Stimulated activated CD8-positive, alpha-beta memory T cell treated with anti-CD3 and anti-CD28 coated beads, Interleukin-2, amount 100 ng/mL, for 48 hours (primary cell): ENCODE measurements around the gene PFDN1.

ENCODE experiments used
- DNase-seq, 2 donors: peaks; one replicate each; pipeline ENCODE4 v3.0.0-alpha.2; 2020; ENCODE audit warnings: low read depth in 2 of 2

The PFDN1 gene

GRCh38 chr5:140238756-140239155 lies 64.1 kb downstream of the PFDN1 start:
- no peak for DNase-seq

GRCh38 chr5:140236891-140237598 lies 65.9 kb downstream of the PFDN1 start:
- no peak for DNase-seq

DNA sequence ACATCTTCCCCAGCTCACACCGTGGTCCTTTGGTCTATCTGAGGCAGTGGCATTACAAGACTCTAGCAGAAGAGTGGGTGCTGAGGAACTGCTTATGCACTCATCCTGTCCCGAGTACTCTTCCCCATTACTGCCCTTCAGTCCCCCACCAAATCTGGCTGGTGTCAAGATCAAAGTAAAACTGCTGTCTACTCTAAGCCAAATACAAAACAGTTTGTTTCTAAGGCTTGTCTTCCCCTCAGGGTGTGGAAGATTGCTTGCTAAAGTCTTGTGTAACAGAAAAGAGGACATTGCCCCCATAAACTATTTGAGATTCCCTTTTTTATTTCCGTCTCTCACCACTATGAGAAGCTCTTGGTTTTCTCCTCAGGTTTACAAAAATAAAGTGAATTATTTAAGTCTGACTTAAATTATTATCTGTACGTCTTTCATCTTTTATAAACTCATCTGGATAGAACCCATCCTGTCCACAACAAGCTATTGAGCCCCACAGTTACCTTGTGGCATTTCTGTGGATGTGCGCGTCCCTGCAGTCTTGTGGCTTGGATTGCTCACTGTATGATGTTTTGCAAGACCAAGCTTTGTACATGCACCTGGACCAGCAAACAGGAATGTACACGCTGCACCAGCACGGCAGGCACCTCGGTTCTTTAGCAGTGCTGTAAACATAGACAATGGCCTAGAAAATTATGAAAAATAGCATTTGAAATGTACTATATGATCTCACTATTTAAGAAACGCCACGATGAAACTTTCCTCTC lies 66.9 kb downstream of the PFDN1 start:
- no peak for DNase-seq

GRCh38 chr5:140234377-140234989 lies 68.4 kb downstream of the PFDN1 start:
- DNase-seq, result no peak

GRCh38 chr5:140232731-140233130 lies 70.2 kb downstream of the PFDN1 start:
- DNase-seq, result no peak

DNA sequence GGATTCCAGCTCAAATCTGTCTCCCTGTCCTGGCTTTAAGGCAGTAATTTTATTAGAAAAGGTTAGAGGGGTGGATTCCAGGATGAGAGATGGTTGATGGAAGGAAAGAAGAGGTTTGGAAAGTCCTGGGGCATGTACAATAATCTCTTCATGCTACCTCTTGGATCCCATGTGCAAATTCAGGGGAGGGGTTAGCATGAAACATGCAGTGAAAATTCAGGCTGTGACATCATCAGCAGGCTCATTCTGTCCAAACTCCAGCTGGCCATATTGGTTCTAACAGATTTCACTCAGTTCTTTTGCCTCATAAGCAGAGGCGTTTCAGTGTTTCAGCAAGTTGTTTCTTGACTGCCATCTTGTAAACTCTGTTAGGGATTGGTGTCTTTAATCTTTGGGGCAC lies 72.5 kb downstream of the PFDN1 start:
- DNase-seq, result no peak

DNA sequence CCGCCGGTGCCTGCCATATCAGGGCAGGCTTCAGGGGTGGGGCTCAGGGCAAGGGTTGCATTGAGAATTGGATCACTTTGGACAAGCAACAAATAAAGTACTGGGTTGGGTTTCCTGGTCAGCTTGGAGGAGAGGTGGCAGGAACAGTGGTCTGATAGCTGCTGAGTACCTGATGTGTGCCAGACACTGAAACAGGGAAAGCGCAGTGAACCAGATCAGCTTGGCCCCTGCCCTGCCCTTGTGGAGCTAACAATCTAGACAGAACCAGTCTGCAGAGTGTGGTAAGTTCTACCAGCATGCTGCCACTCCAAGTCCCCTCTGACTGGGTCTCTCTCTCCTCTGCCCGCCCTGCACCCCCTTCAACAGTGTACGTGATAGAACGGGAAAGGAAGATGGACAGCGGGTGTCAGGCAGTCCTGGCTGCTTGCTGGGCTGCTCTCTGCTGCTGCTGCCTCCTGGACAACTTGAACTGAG lies 74.5 kb downstream of the PFDN1 start:
- DNase-seq, result no peak

DNA sequence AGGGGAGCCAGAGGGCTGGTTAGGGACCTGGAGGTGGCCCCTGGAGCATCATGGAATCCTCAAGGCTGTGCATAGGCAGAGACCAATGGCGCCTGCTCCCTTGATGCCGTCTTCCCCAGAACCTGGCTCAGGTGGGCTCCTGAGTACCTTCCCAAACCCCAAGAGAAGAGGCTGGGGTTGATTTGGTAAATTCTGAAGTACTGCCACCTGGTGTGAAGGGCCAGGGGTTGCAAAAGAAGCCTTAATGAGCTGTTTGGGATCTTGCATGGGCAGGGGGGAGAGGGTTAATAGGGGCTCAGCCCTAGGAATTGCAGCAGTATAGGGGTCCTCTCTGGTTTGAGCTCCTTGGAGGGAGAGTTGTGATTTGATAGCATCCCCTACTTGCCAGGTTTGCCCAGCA lies 75.9 kb downstream of the PFDN1 start:
- DNase-seq, result no peak

DNA sequence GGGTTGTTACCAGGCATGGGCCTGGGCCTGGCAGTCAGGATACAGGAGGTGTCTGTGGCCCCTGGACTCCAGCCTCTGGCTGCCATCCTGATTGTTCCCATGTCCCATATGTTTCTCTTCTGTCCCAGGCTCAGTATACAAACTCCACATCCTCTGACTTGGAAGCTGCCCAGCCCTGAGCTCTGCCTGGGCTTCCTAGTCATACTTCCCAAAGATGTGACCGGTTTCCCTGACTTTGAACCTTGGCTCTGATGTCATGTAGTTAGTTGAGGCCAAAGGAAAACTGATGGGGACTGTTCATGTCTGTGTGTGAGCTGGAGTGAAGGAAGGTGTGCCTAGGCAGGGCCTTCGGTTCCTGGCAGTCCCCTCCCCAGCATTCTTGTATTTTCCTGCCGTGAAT lies 77.5 kb downstream of the PFDN1 start:
- no peak for DNase-seq

DNA sequence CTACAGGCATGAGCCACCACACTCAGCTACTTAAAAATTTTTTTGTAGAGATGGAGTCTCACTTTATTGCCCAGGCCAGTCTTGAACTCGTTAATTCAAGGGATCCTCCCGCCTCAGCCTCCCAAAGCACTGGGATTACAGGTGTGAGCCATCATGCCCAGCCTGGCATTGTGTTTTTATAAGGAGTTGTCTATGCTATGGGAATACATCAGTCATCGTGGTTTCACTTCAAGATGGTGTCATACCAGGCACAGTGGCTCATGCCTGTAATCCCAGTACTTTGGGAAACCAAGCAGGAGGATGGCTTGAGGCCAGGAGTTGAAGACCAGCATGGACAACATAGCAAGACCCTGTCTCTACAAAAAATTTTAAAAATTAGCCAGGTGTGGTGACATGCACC lies 78.2 kb downstream of the PFDN1 start:
- no peak for DNase-seq

DNA sequence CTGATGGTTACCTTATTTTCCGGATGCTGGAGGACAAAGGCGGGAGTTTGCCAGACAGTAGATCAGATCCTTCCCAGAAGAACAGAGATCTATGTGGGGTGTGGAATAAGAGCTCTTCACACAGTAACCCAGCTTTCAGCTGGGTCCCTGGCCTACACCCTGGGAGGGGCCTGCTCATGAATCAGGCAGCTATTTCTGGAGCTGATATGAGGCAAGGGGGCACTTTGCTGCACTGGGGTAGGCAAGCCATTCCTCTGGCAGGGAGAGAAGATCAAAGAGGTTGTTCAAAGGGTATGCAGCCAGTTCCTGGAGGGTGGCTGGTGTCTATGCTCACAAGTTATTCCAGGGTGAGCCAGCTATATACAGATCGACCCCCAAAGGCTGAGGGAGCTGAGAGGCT lies 79.3 kb downstream of the PFDN1 start:
- DNase-seq, result no peak

GRCh38 chr5:140222416-140222815 lies 80.5 kb downstream of the PFDN1 start:
- DNase-seq, result no peak

DNA sequence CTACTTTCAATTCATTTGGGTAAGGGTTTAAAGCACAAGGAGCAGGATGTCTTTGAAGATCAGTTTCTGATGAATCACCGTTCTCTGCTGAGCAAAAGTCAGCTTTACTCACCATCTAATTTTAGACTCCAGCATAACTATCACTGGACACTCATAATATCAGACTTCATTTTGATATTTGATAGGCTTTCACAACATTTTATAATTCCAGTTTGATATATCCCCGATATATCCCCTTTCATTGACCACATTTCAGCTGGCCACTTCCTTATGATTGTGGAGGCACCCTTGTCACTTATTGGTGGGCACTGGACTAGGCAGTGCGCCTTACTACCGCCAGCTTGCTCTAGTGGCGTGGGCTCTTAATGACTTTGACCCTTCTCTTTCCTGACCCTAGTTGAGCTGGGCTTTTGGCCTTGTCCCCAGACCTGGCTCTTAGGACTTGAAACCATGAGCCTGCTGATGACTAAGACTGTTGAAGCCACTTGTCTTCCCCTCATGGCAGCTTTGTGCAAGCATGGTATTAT lies 81.1 kb downstream of the PFDN1 start:
- no peak for DNase-seq

DNA sequence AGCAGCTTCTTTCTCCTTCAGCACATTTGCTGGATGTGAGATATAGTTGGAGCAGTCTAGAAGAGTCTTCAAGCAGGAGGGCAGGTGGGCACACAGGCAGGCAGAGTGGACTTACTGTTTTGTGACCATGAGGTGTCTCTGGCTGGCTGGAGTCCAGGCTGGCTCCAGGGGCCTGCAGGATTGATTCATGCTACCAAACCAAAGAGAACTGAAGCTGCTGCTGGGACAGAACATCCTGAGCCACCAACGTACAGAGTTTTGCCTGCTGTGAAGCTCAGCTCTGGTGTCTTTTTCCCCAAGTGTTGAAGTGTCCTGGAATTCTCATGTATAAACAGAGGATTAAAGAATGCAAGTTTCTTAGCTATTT lies 82.2 kb downstream of the PFDN1 start:
- DNase-seq, result no peak

GRCh38 chr5:140220032-140220697 lies 82.7 kb downstream of the PFDN1 start:
- no peak for DNase-seq

- DNase-seq, result no peak
These were observed 83.6 kb downstream of the PFDN1 start for GRCh38 chr5:140219068-140219991.

- no peak for DNase-seq
These were observed 85.4 kb downstream of the PFDN1 start for GRCh38 chr5:140217299-140218026.

- no peak for DNase-seq
These were observed 86.3 kb downstream of the PFDN1 start for GRCh38 chr5:140216478-140217074.

DNA sequence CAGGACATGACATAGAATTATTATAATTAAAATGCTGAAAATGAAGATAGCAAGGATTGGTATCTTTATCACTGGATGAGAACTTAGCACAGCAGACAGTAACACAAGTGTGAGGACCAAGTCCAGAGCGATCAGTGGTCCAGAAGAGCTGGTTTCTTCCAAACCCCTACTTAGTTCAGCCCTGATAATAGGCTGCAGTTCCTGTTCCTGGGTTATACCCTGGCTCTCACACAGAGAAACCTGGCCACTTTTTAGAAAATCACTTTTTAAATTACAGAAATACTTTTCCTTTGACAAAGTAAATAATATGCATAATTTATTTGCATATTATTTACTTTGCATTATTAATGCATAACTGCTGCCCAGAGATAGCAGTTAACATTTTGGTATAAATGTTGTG lies 87.6 kb downstream of the PFDN1 start:
- DNase-seq, result no peak

- DNase-seq, result no peak
These were observed 88.1 kb downstream of the PFDN1 start for GRCh38 chr5:140214831-140215230.
